GM19035 (cell line): ENCODE results near the gene SLC38A9.

Experiments used
- ATAC-seq: cut with Tn5 transposase; IDR thresholded peaks from one replicate; pipeline ENCODE4 v1.9.1; 2021; ENCODE audit not compliant: unreplicated experiment

SLC38A9 gene

DNA sequence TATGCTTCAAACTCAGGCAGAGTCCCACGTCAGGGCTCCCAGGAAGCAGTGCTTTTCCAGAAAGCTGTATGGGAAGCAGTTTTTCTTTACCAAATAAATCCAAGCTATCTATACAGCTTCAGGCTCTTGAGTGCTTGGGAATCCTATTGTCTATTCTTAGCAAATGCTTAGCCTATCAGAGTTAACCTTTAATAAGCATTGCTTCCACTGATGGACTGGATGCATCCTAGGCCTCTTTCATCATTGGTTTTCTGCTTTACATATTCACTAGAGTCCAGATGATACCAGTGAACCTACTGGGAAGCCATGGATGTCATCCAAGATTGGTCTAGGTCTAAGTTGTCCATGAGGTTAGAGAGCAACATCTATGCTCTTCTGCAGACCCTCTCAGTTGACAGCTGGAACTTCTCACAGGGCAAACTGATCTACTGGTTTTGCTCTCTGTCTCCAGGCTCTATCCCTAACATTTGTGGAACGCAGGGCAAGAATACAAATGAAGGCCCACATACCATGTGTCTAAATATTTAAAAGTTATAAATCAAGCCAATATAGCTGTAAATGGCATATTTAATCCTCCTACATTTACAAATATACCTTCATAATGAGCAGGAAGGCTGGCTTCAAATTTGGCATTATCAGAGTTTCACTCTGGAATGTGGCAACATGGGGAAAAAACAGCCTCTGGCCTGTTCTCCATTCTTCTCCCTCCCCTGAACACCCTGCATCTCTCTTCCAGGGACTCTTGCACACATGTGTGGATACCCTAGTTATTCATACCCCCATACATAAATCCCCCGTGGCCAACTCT, 127.5 kb downstream of the SLC38A9 start:
- ATAC-seq, result no peak

DNA sequence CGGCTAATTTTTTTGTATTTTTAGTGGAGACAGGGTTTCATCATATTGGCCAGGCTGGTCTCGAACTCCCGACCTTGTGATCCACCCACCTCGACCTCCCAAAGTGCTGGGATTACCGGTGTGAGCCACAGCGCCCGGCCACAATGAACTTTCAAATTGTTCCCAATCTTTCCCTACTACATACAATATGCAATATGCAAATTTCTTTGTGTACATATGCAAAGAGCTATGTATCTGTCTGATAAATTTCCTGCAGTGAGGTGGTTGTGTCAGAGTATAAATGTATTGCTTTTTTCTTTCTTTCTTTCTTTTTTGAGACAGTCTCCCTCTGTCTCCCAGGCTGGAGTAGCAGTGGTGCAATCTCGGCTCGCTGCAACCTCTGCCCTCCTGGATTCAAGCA, 128.5 kb downstream of the SLC38A9 start:
- no peak for ATAC-seq

GRCh38 chr5:55582256-55582655, 129.9 kb downstream of the SLC38A9 start:
- no peak for ATAC-seq

GRCh38 chr5:55580042-55580441, 132.1 kb downstream of the SLC38A9 start:
- no peak for ATAC-seq

GRCh38 chr5:55578771-55579170, 133.4 kb downstream of the SLC38A9 start:
- no peak for ATAC-seq

GRCh38 chr5:55577353-55578060, 134.6 kb downstream of the SLC38A9 start:
- ATAC-seq, result no peak

- no peak for ATAC-seq
Observed at GRCh38 chr5:55576661-55577060, 135.5 kb downstream of the SLC38A9 start.
